ENCODE measurements around the gene CNPY4. TPM values are rescaled to one million over a fixed set of nuclear protein-coding genes. Genes with fewer than 3 reads are reported as not detected.
A peak's percentile ranks its signal among the peaks of the same experiment; 100 is the strongest.
"Not testable (repeated sequence)": the region's sequence is repeated elsewhere in the genome, so short reads cannot be mapped to it uniquely, and the experiment has no call there.

The CNPY4 gene
- total RNA-seq, 1 experiment from 2014 or later, result 42.0 TPM

- DNase-seq (ENCODE audit: low spot score), result no peak
These were observed 904 bp upstream of the CNPY4 start for GRCh38 chr7:100118388-100119071.

GRCh38 chr7:100119970-100120732 is 717 bp downstream of the CNPY4 start:
- DNase-seq (ENCODE audit: low spot score), result peak; percentile 63

GRCh38 chr7:100120733-100121036 is 1.3 kb downstream of the CNPY4 start:
- no peak for DNase-seq (ENCODE audit: low spot score)

- no peak for DNase-seq (ENCODE audit: low spot score)
These were observed 2.6 kb downstream of the CNPY4 start for GRCh38 chr7:100122067-100122466.

- DNase-seq (ENCODE audit: low spot score), result no peak
These were observed 3.1 kb downstream of the CNPY4 start for GRCh38 chr7:100122568-100122967.

GRCh38 chr7:100124301-100125230 is 5.1 kb downstream of the CNPY4 start:
- DNase-seq (ENCODE audit: low spot score), result no peak

- no peak for DNase-seq (ENCODE audit: low spot score)
These were observed 7.0 kb downstream of the CNPY4 start for GRCh38 chr7:100126239-100126930.

- DNase-seq (ENCODE audit: low spot score), result peak; percentile 88
These were observed 7.8 kb downstream of the CNPY4 start, which contains the start of gene MBLAC1 for GRCh38 chr7:100126931-100127865. MBLAC1 (plus strand) TSS chr7:100126967; CDS start chr7:100127396, 429 bp downstream.

GRCh38 chr7:100127866-100128636 is 8.6 kb downstream of the CNPY4 start:
- DNase-seq (ENCODE audit: low spot score), result no peak

- no peak for DNase-seq (ENCODE audit: low spot score)
These were observed 9.2 kb downstream of the CNPY4 start for GRCh38 chr7:100128637-100128963.

- not testable (repeated sequence) for DNase-seq (ENCODE audit: low spot score)
These were observed 10.8 kb downstream of the CNPY4 start for GRCh38 chr7:100130220-100130607.

- peak; percentile 48 for DNase-seq (ENCODE audit: low spot score)
These were observed 11.4 kb downstream of the CNPY4 start for GRCh38 chr7:100130608-100131453.

GRCh38 chr7:100132126-100132525 is 12.7 kb downstream of the CNPY4 start:
- DNase-seq (ENCODE audit: low spot score), result no peak

GRCh38 chr7:100132697-100133151 is 13.3 kb downstream of the CNPY4 start:
- DNase-seq (ENCODE audit: low spot score), result peak; percentile 60

GRCh38 chr7:100137851-100138760 is 18.7 kb downstream of the CNPY4 start:
- no peak for DNase-seq (ENCODE audit: low spot score)

GRCh38 chr7:100141555-100141949 is 22.1 kb downstream of the CNPY4 start:
- no peak for DNase-seq (ENCODE audit: low spot score)

GRCh38 chr7:100142461-100142860 is 23.0 kb downstream of the CNPY4 start:
- no peak for DNase-seq (ENCODE audit: low spot score)

GRCh38 chr7:100146350-100146749 is 26.9 kb downstream of the CNPY4 start:
- not testable (repeated sequence) for DNase-seq (ENCODE audit: low spot score)

All from A172 (cell line).